K562 (cell line): ENCODE measurements around the gene OXSR1. TPM values are rescaled to one million over a fixed set of nuclear protein-coding genes. Genes with fewer than 3 reads are reported as not detected.
A peak's percentile ranks its signal among the peaks of the same experiment; 100 is the strongest.

Experiments
- ATAC-seq: fragments of 200-7000 bp; cut with Tn5 transposase; 3 replicates; pipeline ENCODE4 v1.9.1; 2020; ENCODE audit warnings: moderate library complexity
- BruUV-seq: library from RNA; stranded (reverse); fragments of 400-500 nt; replicated peaks from 2 replicates; lab custom pipeline; 2021; lab: Mats Ljungman, UMichigan
- CTCF ChIA-PET: fragments of 300-600 bp; formaldehyde crosslinking; extraction: SDS; loops from one replicate; lab custom pipeline; 2021; ENCODE audit warnings: low intra/inter-chr PET ratio; lab: Yijun Ruan, JAX
- POLR2A ChIA-PET: fragments of 300-600, 350-650 bp; sonication (Branson Sonifier 250); formaldehyde crosslinking; extraction: SDS; loops from one replicate; lab custom pipeline; 2021; ENCODE audit warnings: antibody characterized with exemption, inconsistent platforms; lab: Yijun Ruan, JAX
- DNase-seq, 4 experiments: peaks; one replicate each; pipeline versions ENCODE4 v3.0.0 to v3.0.0-alpha.2; 2011 to 2018; ENCODE audit warnings: low spot score in 3 of 4, mixed read lengths in 3 of 4; ENCODE audit errors: extremely low read depth in 1 of 4
- FAIRE-seq: peaks from 2 replicates; lab custom pipeline; 2011; peaks lifted over from hg19 to GRCh38; lab: Jason Lieb, UNC
- H2AFZ ChIP-seq: 2 replicates; pipeline ENCODE4 v1.6.0; 2011; ENCODE audit warnings: low read depth, low read length, control low read depth, inconsistent platforms
- H3K27ac ChIP-seq: fragments of 200-600 bp; 3 replicates; pipeline ENCODE4 v1.8.0; 2011; ENCODE audit warnings: low read depth, mild to moderate bottlenecking, control low read depth, inconsistent platforms, low read length, moderate library complexity, mixed read lengths; ENCODE audit errors: extremely low read depth
- H3K27me3 ChIP-seq, 2 experiments: fragments of 300-600 bp in 1 of 2; 2 replicates in 1 of 2; 3 replicates in 1 of 2; pipeline versions ENCODE4 v1.6.0 to v1.8.0; 2011; ENCODE audit warnings: inconsistent platforms in 2 of 2, low read length in 2 of 2, mild to moderate bottlenecking in 1 of 2, mixed read lengths in 1 of 2, moderate library complexity in 1 of 2; ENCODE audit not compliant: control insufficient read depth in 2 of 2, insufficient read depth in 2 of 2
- H3K36me3 ChIP-seq: fragments of 300-600 bp; 3 replicates; pipeline ENCODE4 v1.8.0; 2011; ENCODE audit warnings: mild to moderate bottlenecking, low read length, inconsistent platforms; ENCODE audit not compliant: control insufficient read depth, insufficient read depth
- H3K4me1 ChIP-seq, 2 experiments: fragments of 200-600 bp in 1 of 2; replicated peaks in 1 of 2; 2 replicates in 1 of 2; 3 replicates in 1 of 2; pipeline versions ENCODE4 v1.5.1 to v1.8.0; 2011; ENCODE audit warnings: inconsistent platforms in 2 of 2, low read length in 2 of 2, mild to moderate bottlenecking in 1 of 2, mixed read lengths in 1 of 2, moderate library complexity in 1 of 2; ENCODE audit not compliant: control insufficient read depth in 2 of 2, insufficient read depth in 2 of 2
- H3K4me2 ChIP-seq: 2 replicates; pipeline ENCODE4 v1.6.1; 2011; ENCODE audit warnings: low read length, control low read depth, inconsistent platforms, mixed read lengths; ENCODE audit not compliant: insufficient read depth
- H3K4me3 ChIP-seq: fragments of 200-600 bp; sonication (generic), shearing (Covaris generic); 2 replicates; pipeline ENCODE4 v1.5.1; 2016; ENCODE audit warnings: control low read depth, inconsistent platforms
- H3K79me2 ChIP-seq: fragments of 200-600 bp; 3 replicates; pipeline ENCODE4 v1.8.0; 2011; ENCODE audit warnings: low read length, inconsistent platforms; ENCODE audit not compliant: control insufficient read depth, insufficient read depth
- H3K9ac ChIP-seq, 2 experiments: 2 replicates each; pipeline versions ENCODE4 v1.6.0 to v1.6.1; 2011; ENCODE audit warnings: low read depth in 2 of 2, low read length in 2 of 2, control low read depth in 1 of 2, inconsistent platforms in 1 of 2, mild to moderate bottlenecking in 1 of 2, mixed read lengths in 1 of 2; ENCODE audit not compliant: insufficient read depth in 1 of 2
- H3K9me1 ChIP-seq: one replicate; pipeline ENCODE4 v1.6.0; 2011; ENCODE audit warnings: inconsistent platforms, mild to moderate bottlenecking, low read length, moderate library complexity; ENCODE audit not compliant: control insufficient read depth, insufficient read depth
- H3K9me3 ChIP-seq: replicated peaks from 2 replicates; pipeline ENCODE4 v1.5.1; 2011; ENCODE audit warnings: low read depth, low read length, inconsistent platforms; ENCODE audit not compliant: control insufficient read depth, insufficient read depth
- H4K20me1 ChIP-seq: replicated peaks from 2 replicates; pipeline ENCODE4 v1.6.1; 2011; ENCODE audit warnings: low read length, inconsistent platforms, mixed read lengths; ENCODE audit not compliant: control insufficient read depth, insufficient read depth
- ARID1B ChIP-seq: fragments of 450-650 bp; IDR thresholded peaks from 2 replicates; pipeline ENCODE4 v1.6.1; 2016; ENCODE audit warnings: antibody characterized with exemption, mild to moderate bottlenecking, inconsistent platforms
- CBFA2T3 ChIP-seq: fragments of 450-650 bp; IDR thresholded peaks from 2 replicates; pipeline ENCODE4 v1.6.1; 2017
- COPS2 ChIP-seq: fragments of 450-650 bp; conservative IDR thresholded peaks from 2 replicates; pipeline ENCODE4 v1.6.1; 2016; ENCODE audit warnings: mild to moderate bottlenecking, moderate library complexity
- CTBP1 ChIP-seq: fragments of 450-650 bp; IDR thresholded peaks from 2 replicates; pipeline ENCODE4 v1.6.1; 2016; ENCODE audit warnings: borderline replicate concordance
- DPF2 ChIP-seq: fragments of 450-650 bp; IDR thresholded peaks from 2 replicates; pipeline ENCODE4 v1.6.1; 2016
- FOXM1 ChIP-seq, 2 experiments: fragments of 450-650 bp in 1 of 2; sonication (generic) in 1 of 2; formaldehyde crosslinking in 1 of 2; IDR thresholded peaks; 2 replicates each; pipeline versions ENCODE4 v1.6.1 to v1.9.0; 2017 to 2022; ENCODE audit warnings: low read depth in 2 of 2, mild to moderate bottlenecking in 2 of 2, missing genetic modification reagents in 1 of 2, moderate library complexity in 1 of 2
- GTF2A2 ChIP-seq: IDR thresholded peaks from 2 replicates; pipeline ENCODE4 v1.6.1; 2016; ENCODE audit warnings: mild to moderate bottlenecking, missing genetic modification characterization, missing compliant biosample characterization
- HIVEP1 ChIP-seq: fragments of 250-450 bp; sonication (Bioruptor Pico); IDR thresholded peaks from 2 replicates; pipeline ENCODE4 v1.4.0; 2020; ENCODE audit warnings: mild to moderate bottlenecking
- IRF2 ChIP-seq: sonication (generic); formaldehyde crosslinking; IDR thresholded peaks from 2 replicates; pipeline ENCODE4 v1.8.1; 2022; ENCODE audit warnings: mild to moderate bottlenecking, missing genetic modification reagents
- KHSRP ChIP-seq: fragments of 450-650 bp; IDR thresholded peaks from 2 replicates; pipeline ENCODE4 v1.6.1; 2017
- LCOR ChIP-seq: sonication (generic); formaldehyde crosslinking; IDR thresholded peaks from 2 replicates; pipeline ENCODE4 v1.8.0; 2022; ENCODE audit warnings: mild to moderate bottlenecking, missing genetic modification reagents
- MEIS2 ChIP-seq: fragments of 450-650 bp; IDR thresholded peaks from 2 replicates; pipeline ENCODE4 v1.6.1; 2014; ENCODE audit warnings: mild to moderate bottlenecking; ENCODE audit not compliant: partially characterized antibody
- MTA2 ChIP-seq: fragments of 450-650 bp; IDR thresholded peaks from 2 replicates; pipeline ENCODE4 v1.6.1; 2016; ENCODE audit warnings: low read depth
- NCOR1 ChIP-seq: fragments of 450-650 bp; IDR thresholded peaks from 2 replicates; pipeline ENCODE4 v1.6.1; 2016; ENCODE audit warnings: mild to moderate bottlenecking, moderate library complexity
- PHF20 ChIP-seq: fragments of 450-650 bp; IDR thresholded peaks from 2 replicates; pipeline ENCODE4 v1.6.1; 2018; ENCODE audit not compliant: partially characterized antibody
- RAD51 ChIP-seq: fragments of 450-650 bp; IDR thresholded peaks from 2 replicates; pipeline ENCODE4 v1.7.1; 2016; ENCODE audit warnings: low read depth, mild to moderate bottlenecking, borderline replicate concordance
- RBM22 ChIP-seq: fragments of 200-400 bp; formaldehyde crosslinking; IDR thresholded peaks from 2 replicates; pipeline ENCODE4 v1.6.1; 2018; ENCODE audit warnings: low read length, low read depth; ENCODE audit not compliant: poor library complexity, severe bottlenecking
- RBM25 ChIP-seq: fragments of 200-400 bp; formaldehyde crosslinking; IDR thresholded peaks from 2 replicates; pipeline ENCODE4 v1.6.1; 2018; ENCODE audit warnings: low read length, low read depth, moderate library complexity; ENCODE audit not compliant: severe bottlenecking
- SMARCB1 ChIP-seq: IDR thresholded peaks from 2 replicates; pipeline ENCODE4 v1.6.1; 2011; ENCODE audit warnings: improper control_type of control experiment, low read depth; ENCODE audit not compliant: insufficient read length
- SREBF2 ChIP-seq: sonication (generic); formaldehyde crosslinking; IDR thresholded peaks from 2 replicates; pipeline ENCODE4 v1.4.0; 2020; ENCODE audit warnings: mild to moderate bottlenecking, missing genetic modification reagents
- ZBTB7A ChIP-seq: IDR thresholded peaks from 2 replicates; pipeline ENCODE4 v1.6.1; 2011; ENCODE audit warnings: low read depth, mild to moderate bottlenecking, low read length, moderate library complexity, borderline replicate concordance; ENCODE audit not compliant: control insufficient read depth
- ZNF707 ChIP-seq: fragments of 250-450 bp; sonication (Bioruptor Pico); conservative IDR thresholded peaks from 2 replicates; pipeline ENCODE4 v1.8.0; 2022; ENCODE audit warnings: inconsistent platforms, mild to moderate bottlenecking, moderate library complexity
- ZNF780A ChIP-seq: fragments of 250-450 bp; sonication (Bioruptor Pico); IDR thresholded peaks from 2 replicates; pipeline ENCODE4 v1.5.0; 2021; ENCODE audit warnings: mild to moderate bottlenecking
- WGBS: fragments of 100-300 bp; shearing (Covaris generic); methylation state at CpG from one replicate; pipeline ENCODE4 v1.1.6; 2016; ENCODE audit warnings: low coverage, mixed read lengths; ENCODE audit not compliant: insufficient coverage; ENCODE audit errors: missing lambda C conversion rate; 5-methylcytosine and 5-hydroxymethylcytosine counted together
- in situ Hi-C: fragments of 300-500 bp; cut with MboI; formaldehyde crosslinking; loops from 4 replicates; pipeline ENCODE4 v1.15.0; 2018; ENCODE audit warnings: inconsistent platforms, mixed read lengths
- intact Hi-C: fragments of 100-400 bp; cut with micrococcal nuclease; formaldehyde crosslinking; loops from 2 replicates; pipeline ENCODE4 v1.14.2; 2022
- polyA plus RNA-seq, 8 experiments: library from polyadenylated mRNA; depleted of rRNA in 4 of 8; stranded (reverse) in 5 of 8; unstranded in 3 of 8; fragments of >200 nt; fragmentation: Nextera tagmentation in 2 of 8; fragmentation: Illumina TruSeq in 1 of 8; extraction: Ambion mirVana in 2 of 8; extraction: Trizol in 1 of 8; gene quantifications; 2 replicates each; pipeline versions ENCODE4 v1.2.1 to v1.2.3, GENCODE V29; 2011 to 2014; ENCODE audit warnings: inconsistent platforms in 1 of 8, missing spikeins in 1 of 8
- total RNA-seq, 7 experiments: library from RNA; depleted of rRNA in 6 of 7; stranded (reverse); fragments of >200 nt in 6 of 7; fragmentation: Illumina TruSeq in 2 of 7; extraction: Trizol in 2 of 7; gene quantifications; 2 replicates each; pipeline versions ENCODE4 v1.2.1 to v1.2.3, GENCODE V29; 2011 to 2021; ENCODE audit warnings: low replicate concordance in 1 of 7
- TF ChIP-seq, protein P1 (sequence below): fragments of 200-800 bp; sonication (Bioruptor generic); IDR thresholded peaks from 2 replicates; pipeline ENCODE4 v1.6.1; 2017; ENCODE audit warnings: missing genetic modification characterization, missing compliant biosample characterization
- TF ChIP-seq, protein P2 (sequence below): sonication (generic); formaldehyde crosslinking; IDR thresholded peaks from 2 replicates; pipeline ENCODE4 v1.8.1; 2022; ENCODE audit warnings: missing genetic modification reagents

Gene OXSR1
- total and polyA plus RNA-seq, 9 of the 15 experiments (the other 6 are each of a cell fraction or from before 2014, with no cell fraction given) = 15.7 to 87.6 (median 48.7) TPM

DNA sequence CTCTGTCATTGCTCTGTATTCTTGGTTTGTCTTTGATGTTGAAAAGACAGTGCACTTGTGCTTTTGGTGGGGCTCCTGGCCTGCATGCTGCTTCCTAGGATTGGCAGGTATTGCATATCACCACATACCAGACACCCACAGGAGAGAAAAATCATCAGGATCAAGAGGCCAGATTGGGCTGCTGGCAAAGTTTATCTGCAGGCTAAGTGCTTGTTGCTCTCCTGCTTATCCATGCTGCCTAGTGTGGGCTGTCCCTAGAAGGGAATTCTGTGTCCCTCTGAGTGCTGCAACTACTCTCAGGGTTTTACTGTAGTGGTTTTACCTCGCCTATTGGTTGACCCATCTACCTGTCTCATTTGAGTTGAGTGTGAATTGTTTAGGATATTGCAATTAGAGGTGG is 99.4 kb downstream of the OXSR1 start:
- H3K4me1 ChIP-seq = peaks cover 4 to 13% of the 10 kb centered on the region in 2 experiments; a peak in 2 of 5 replicates
- H3K9me1 ChIP-seq = no peaks in the 10 kb centered on the region
- H3K79me2 ChIP-seq = no peaks in the 10 kb centered on the region
- FAIRE-seq (peak; percentile 19), DNase-seq (peak in 2 of 4 experiments; percentile 31 to 55), ATAC-seq (peak; percentile 29)
- in situ Hi-C loops (no loop called here), intact Hi-C loops (no loop called here)
- H3K36me3 ChIP-seq = no peaks in the 10 kb centered on the region
- H3K27me3 ChIP-seq = peaks cover 0 to 7% of the 10 kb centered on the region in 2 experiments; a peak in 1 of 5 replicates
- H3K27ac ChIP-seq = no peak overlapping the region
- peak overlapping the region; percentile 32 for H3K4me2 ChIP-seq
- no peak overlapping the region for H3K9ac ChIP-seq
- H4K20me1 ChIP-seq = peaks cover 5% of the 10 kb centered on the region; the same call in 1 of the 2 replicates
- BruUV-seq = no TSS peak
- whole genome bisulfite sequencing = 0% methylated on average over 1 of the region's 1 CpG
- no peaks in the 10 kb centered on the region for H3K9me3 ChIP-seq
- ChIA-PET POLR2A (interaction anchor here (0.6 to 1.5 kb wide), 6 partner anchors 8 to 147 kb away, joined by 3 to 7 read pairs (median 4); partner anchors contain the start of gene OXSR1), CTCF (no interaction called here)
- H3K4me3 ChIP-seq = no peak overlapping the region
- no peak overlapping the region for H2AFZ ChIP-seq
- TF ChIP-seq RBM25 (no peak), IRF2 (CRISPR knock-in tag) (no peak), GTF2A2 (tag) (no peak), ZNF707 (CRISPR knock-in tag) (no peak), CBFA2T3 (peak; percentile 80), MEIS2 (peak; percentile 8), SMARCB1 (no peak), DPF2 (0 out of 2 replicates have a peak, but pooled peaks have one; percentile 20), NCOR1 (peak; percentile 57; the same call in 1 of the 2 replicates), ZBTB7A (no peak), ARID1B (peak; percentile 64), KHSRP (no peak), LCOR (no peak), CTBP1 (no peak; the same call in 1 of the 2 replicates), HIVEP1 (CRISPR knock-in tag) (no peak), FOXM1 (IDR thresholded peaks at IDR 0.05; ENCODE audit: low read depth) (no peak), FOXM1 (CRISPR knock-in tag; IDR thresholded peaks at IDR 0.05; ENCODE audit: low read depth) (no peak), RBM22 (no peak), MTA2 (peak; percentile 32; the same call in 1 of the 2 replicates), SREBF2 (CRISPR knock-in tag) (no peak), COPS2 (no peak), PHF20 (no peak), RAD51 (no peak), ZNF780A (no peak)
- TF ChIP-seq, protein P1, sequence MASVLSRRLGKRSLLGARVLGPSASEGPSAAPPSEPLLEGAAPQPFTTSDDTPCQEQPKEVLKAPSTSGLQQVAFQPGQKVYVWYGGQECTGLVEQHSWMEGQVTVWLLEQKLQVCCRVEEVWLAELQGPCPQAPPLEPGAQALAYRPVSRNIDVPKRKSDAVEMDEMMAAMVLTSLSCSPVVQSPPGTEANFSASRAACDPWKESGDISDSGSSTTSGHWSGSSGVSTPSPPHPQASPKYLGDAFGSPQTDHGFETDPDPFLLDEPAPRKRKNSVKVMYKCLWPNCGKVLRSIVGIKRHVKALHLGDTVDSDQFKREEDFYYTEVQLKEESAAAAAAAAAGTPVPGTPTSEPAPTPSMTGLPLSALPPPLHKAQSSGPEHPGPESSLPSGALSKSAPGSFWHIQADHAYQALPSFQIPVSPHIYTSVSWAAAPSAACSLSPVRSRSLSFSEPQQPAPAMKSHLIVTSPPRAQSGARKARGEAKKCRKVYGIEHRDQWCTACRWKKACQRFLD (CRISPR knock-in tag) = 0 out of 2 replicates have a peak, but pooled peaks have one; percentile 8
- TF ChIP-seq, protein P2, sequence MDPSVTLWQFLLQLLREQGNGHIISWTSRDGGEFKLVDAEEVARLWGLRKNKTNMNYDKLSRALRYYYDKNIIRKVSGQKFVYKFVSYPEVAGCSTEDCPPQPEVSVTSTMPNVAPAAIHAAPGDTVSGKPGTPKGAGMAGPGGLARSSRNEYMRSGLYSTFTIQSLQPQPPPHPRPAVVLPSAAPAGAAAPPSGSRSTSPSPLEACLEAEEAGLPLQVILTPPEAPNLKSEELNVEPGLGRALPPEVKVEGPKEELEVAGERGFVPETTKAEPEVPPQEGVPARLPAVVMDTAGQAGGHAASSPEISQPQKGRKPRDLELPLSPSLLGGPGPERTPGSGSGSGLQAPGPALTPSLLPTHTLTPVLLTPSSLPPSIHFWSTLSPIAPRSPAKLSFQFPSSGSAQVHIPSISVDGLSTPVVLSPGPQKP = no peak
